Esophagus muscularis mucosa (tissue), 3 donors: Measurements from ENCODE around the gene XKRX.

Experiments used
- POLR2A ChIP-seq: fragments of 450-650 bp; IDR thresholded peaks from one replicate; pipeline ENCODE4 v1.6.1; 2017; ENCODE audit warnings: antibody characterized with exemption, moderate library complexity, mild to moderate bottlenecking, low read depth
- POLR2AphosphoS5 ChIP-seq, 2 donors: sonication (generic); formaldehyde crosslinking; IDR thresholded peaks; one replicate each; pipeline ENCODE4 v1.6.1; 2017; ENCODE audit warnings: antibody characterized with exemption in 2 of 2
- TF ChIP-seq, protein P1 (sequence below), 3 experiments: fragments of 200-600 bp in 2 of 3; fragments of 450-650 bp in 1 of 3; sonication (generic) in 2 of 3; IDR thresholded peaks; one replicate each; pipeline ENCODE4 v1.5.1; 2017 to 2019; ENCODE audit warnings: antibody characterized with exemption in 3 of 3, mild to moderate bottlenecking in 2 of 3, moderate library complexity in 1 of 3

DNA sequence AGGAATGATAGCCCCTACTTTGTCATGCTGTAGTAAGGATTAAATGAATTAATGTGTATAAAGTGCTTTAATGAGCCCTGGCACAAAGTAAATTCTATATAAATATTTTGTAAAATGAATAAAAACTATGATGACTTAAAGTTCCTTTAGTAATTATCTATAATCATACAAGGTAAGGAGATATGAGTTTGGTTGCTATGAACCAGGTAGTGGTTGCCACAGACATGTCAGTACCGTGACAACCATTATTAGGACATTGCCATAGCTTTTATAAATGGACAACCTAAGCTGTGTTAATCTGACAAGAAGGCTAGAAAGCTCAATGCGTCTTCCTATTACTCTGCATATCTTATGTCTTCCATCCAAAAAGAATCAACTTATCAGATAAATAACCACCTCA is 40.7 kb upstream of the XKRX start, which contains the start of gene ARL13A:
- no peak for TF ChIP-seq POLR2A
- TF ChIP-seq, protein P1, sequence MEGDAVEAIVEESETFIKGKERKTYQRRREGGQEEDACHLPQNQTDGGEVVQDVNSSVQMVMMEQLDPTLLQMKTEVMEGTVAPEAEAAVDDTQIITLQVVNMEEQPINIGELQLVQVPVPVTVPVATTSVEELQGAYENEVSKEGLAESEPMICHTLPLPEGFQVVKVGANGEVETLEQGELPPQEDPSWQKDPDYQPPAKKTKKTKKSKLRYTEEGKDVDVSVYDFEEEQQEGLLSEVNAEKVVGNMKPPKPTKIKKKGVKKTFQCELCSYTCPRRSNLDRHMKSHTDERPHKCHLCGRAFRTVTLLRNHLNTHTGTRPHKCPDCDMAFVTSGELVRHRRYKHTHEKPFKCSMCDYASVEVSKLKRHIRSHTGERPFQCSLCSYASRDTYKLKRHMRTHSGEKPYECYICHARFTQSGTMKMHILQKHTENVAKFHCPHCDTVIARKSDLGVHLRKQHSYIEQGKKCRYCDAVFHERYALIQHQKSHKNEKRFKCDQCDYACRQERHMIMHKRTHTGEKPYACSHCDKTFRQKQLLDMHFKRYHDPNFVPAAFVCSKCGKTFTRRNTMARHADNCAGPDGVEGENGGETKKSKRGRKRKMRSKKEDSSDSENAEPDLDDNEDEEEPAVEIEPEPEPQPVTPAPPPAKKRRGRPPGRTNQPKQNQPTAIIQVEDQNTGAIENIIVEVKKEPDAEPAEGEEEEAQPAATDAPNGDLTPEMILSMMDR (IDR thresholded peaks at IDR 0.05), result no peak
- no peak for TF ChIP-seq POLR2AphosphoS5 (IDR thresholded peaks at IDR 0.05)
